GM21360 (cell line): Measurements from ENCODE around the gene RPS6KA1.

Experiments
- ATAC-seq: cut with Tn5 transposase; IDR thresholded peaks from one replicate; pipeline ENCODE4 v1.9.1; 2021; ENCODE audit warnings: mild to moderate bottlenecking, moderate library complexity; ENCODE audit not compliant: unreplicated experiment

Gene RPS6KA1

GRCh38 chr1:26530895-26531598 is 1.5 kb downstream of the RPS6KA1 start:
- no peak for ATAC-seq

GRCh38 chr1:26531651-26532131 is 2.1 kb downstream of the RPS6KA1 start:
- ATAC-seq: no peak

GRCh38 chr1:26533951-26534509 is 4.5 kb downstream of the RPS6KA1 start:
- ATAC-seq: no peak

- ATAC-seq: no peak
These were observed 5.6 kb downstream of the RPS6KA1 start for GRCh38 chr1:26535201-26535600.

- ATAC-seq: no peak
These were observed 6.5 kb downstream of the RPS6KA1 start for GRCh38 chr1:26536081-26536480.

- no peak for ATAC-seq
These were observed 7.0 kb downstream of the RPS6KA1 start for GRCh38 chr1:26536521-26536920.

- no peak for ATAC-seq
These were observed 8.4 kb downstream of the RPS6KA1 start for GRCh38 chr1:26537951-26538352.

GRCh38 chr1:26538480-26539412 is 9.2 kb downstream of the RPS6KA1 start:
- ATAC-seq: no peak

GRCh38 chr1:26539722-26540121 is 10.2 kb downstream of the RPS6KA1 start:
- ATAC-seq: no peak

- no peak for ATAC-seq
These were observed 10.8 kb downstream of the RPS6KA1 start for GRCh38 chr1:26540351-26540750.

GRCh38 chr1:26541431-26541815 is 11.9 kb downstream of the RPS6KA1 start:
- no peak for ATAC-seq

- peak; percentile 45 for ATAC-seq
These were observed 12.5 kb downstream of the RPS6KA1 start for GRCh38 chr1:26541816-26542711.

- ATAC-seq: no peak
These were observed 13.3 kb downstream of the RPS6KA1 start for GRCh38 chr1:26542771-26543451.

- ATAC-seq: no peak
These were observed 13.9 kb downstream of the RPS6KA1 start for GRCh38 chr1:26543462-26543861.

GRCh38 chr1:26544126-26544525 is 14.6 kb downstream of the RPS6KA1 start:
- ATAC-seq: no peak

GRCh38 chr1:26545969-26546323 is 16.4 kb downstream of the RPS6KA1 start:
- ATAC-seq: no peak

- no peak for ATAC-seq
These were observed 16.8 kb downstream of the RPS6KA1 start for GRCh38 chr1:26546375-26546774.

- ATAC-seq: no peak
These were observed 17.3 kb downstream of the RPS6KA1 start for GRCh38 chr1:26546819-26547218.

- no peak for ATAC-seq
These were observed 19.3 kb downstream of the RPS6KA1 start for GRCh38 chr1:26548841-26549240.

GRCh38 chr1:26550946-26551345 is 21.4 kb downstream of the RPS6KA1 start:
- no peak for ATAC-seq
